Spinal cord (tissue), 10 donors: Measurements from ENCODE around the gene VSNL1. TPM values are rescaled to one million over a fixed set of nuclear protein-coding genes. Genes with fewer than 3 reads are reported as not detected.

Experiments
- DNase-seq, 6 donors: peaks; one replicate each; pipeline versions ENCODE4 v3.0.0 to v3.0.0-alpha.2; 2013 to 2015; ENCODE audit warnings: low spot score in 6 of 6, low read depth in 4 of 6
- H3K27ac ChIP-seq: one replicate; pipeline ENCODE4 v1.5.1; 2013; ENCODE audit warnings: low read depth, low read length, control low read depth
- H3K27me3 ChIP-seq: one replicate; pipeline ENCODE4 v1.6.1; 2013; ENCODE audit warnings: low read length; ENCODE audit not compliant: control insufficient read depth, insufficient read depth
- H3K36me3 ChIP-seq: one replicate; pipeline ENCODE4 v1.6.1; 2013; ENCODE audit warnings: low read length; ENCODE audit not compliant: control insufficient read depth, insufficient read depth
- H3K4me1 ChIP-seq: one replicate; pipeline ENCODE4 v1.6.1; 2013; ENCODE audit warnings: low read length; ENCODE audit not compliant: control insufficient read depth, insufficient read depth
- H3K4me3 ChIP-seq: one replicate; pipeline ENCODE4 v1.5.1; 2013; ENCODE audit warnings: low read depth, low read length, control low read depth
- H3K9me3 ChIP-seq: one replicate; pipeline ENCODE4 v1.6.1; 2013; ENCODE audit warnings: low read length; ENCODE audit not compliant: control insufficient read depth, insufficient read depth
- WGBS: methylation state at CpG from one replicate; pipeline ENCODE4 v1.1.5; 2013; ENCODE audit warnings: missing lambda C conversion rate; ENCODE audit not compliant: insufficient coverage; 5-methylcytosine and 5-hydroxymethylcytosine counted together
- polyA plus RNA-seq, 2 donors: library from polyadenylated mRNA; unstranded; fragments of 120-200 nt; gene quantifications; one replicate each; pipeline ENCODE4 v1.2.1, GENCODE V29; 2013; ENCODE audit not compliant: insufficient read length in 2 of 2
- total RNA-seq, 2 donors: library from RNA; depleted of rRNA in 1 of 2; stranded (reverse); fragments of 120-200 nt in 1 of 2; fragments of >200 nt in 1 of 2; gene quantifications; one replicate each; pipeline versions ENCODE4 v1.2.3 to v1.2.4, GENCODE V29; 2013 to 2014
- donor health status: healthy.

Gene VSNL1
- total and polyA plus RNA-seq, 4 donors = 58.6 to 423 (median 285) TPM

- Histone ChIP-seq H3K9me3 (no peaks in the 10 kb centered on the region), H3K27me3 (no peaks in the 10 kb centered on the region), H3K36me3 (no peaks in the 10 kb centered on the region), H3K4me3 (no peak overlapping the region), H3K4me1 (no peaks in the 10 kb centered on the region), H3K27ac (no peak overlapping the region)
- DNase-seq = peak in 1 of 6 donors; percentile 18
- WGBS = no CpG with 5 or more reads among the region's 2 CpGs
These were observed 19.7 kb upstream of the VSNL1 start for GRCh38 chr2:17520761-17521160.

- H3K27ac ChIP-seq = no peak overlapping the region
- no peaks in the 10 kb centered on the region for H3K27me3 ChIP-seq
- H3K4me1 ChIP-seq = no peaks in the 10 kb centered on the region
- no peak overlapping the region for H3K4me3 ChIP-seq
- WGBS = no CpG with 5 or more reads among the region's 2 CpGs
- no peaks in the 10 kb centered on the region for H3K9me3 ChIP-seq
- DNase-seq = no peak
- no peaks in the 10 kb centered on the region for H3K36me3 ChIP-seq
These were observed 18.9 kb upstream of the VSNL1 start for GRCh38 chr2:17521621-17522020.

GRCh38 chr2:17522303-17522702, 18.2 kb upstream of the VSNL1 start:
- Histone ChIP-seq H3K36me3 (no peaks in the 10 kb centered on the region), H3K4me1 (no peaks in the 10 kb centered on the region), H3K9me3 (no peaks in the 10 kb centered on the region), H3K4me3 (no peak overlapping the region), H3K27ac (no peak overlapping the region), H3K27me3 (no peaks in the 10 kb centered on the region)
- no CpG with 5 or more reads among the region's 6 CpGs for WGBS
- no peak for DNase-seq

GRCh38 chr2:17529771-17530170, 10.7 kb upstream of the VSNL1 start:
- H3K4me3 ChIP-seq = no peak overlapping the region
- no peak overlapping the region for H3K27ac ChIP-seq
- H3K9me3 ChIP-seq = no peaks in the 10 kb centered on the region
- no peaks in the 10 kb centered on the region for H3K27me3 ChIP-seq
- H3K4me1 ChIP-seq = no peaks in the 10 kb centered on the region
- no peaks in the 10 kb centered on the region for H3K36me3 ChIP-seq
- no CpG with 5 or more reads among the region's 2 CpGs for WGBS
- no peak for DNase-seq

GRCh38 chr2:17533546-17533945, 7.0 kb upstream of the VSNL1 start:
- Histone ChIP-seq H3K4me1 (peaks cover 4% of the 10 kb centered on the region), H3K9me3 (no peaks in the 10 kb centered on the region), H3K27ac (no peak overlapping the region), H3K36me3 (no peaks in the 10 kb centered on the region), H3K4me3 (no peak overlapping the region), H3K27me3 (peaks cover 7% of the 10 kb centered on the region)
- no CpG with 5 or more reads among the region's 2 CpGs for WGBS
- DNase-seq = no peak

GRCh38 chr2:17536416-17536815, 4.1 kb upstream of the VSNL1 start:
- no peak overlapping the region for H3K4me3 ChIP-seq
- no CpG with 5 or more reads among the region's 2 CpGs for WGBS
- H3K27me3 ChIP-seq = peaks cover 7% of the 10 kb centered on the region
- H3K36me3 ChIP-seq = no peaks in the 10 kb centered on the region
- H3K9me3 ChIP-seq = no peaks in the 10 kb centered on the region
- H3K4me1 ChIP-seq = peaks cover 19% of the 10 kb centered on the region
- no peak overlapping the region for H3K27ac ChIP-seq
- no peak for DNase-seq

GRCh38 chr2:17538022-17538843, 2.3 kb upstream of the VSNL1 start:
- peaks cover 12% of the 10 kb centered on the region for H3K27me3 ChIP-seq
- H3K27ac ChIP-seq = peak overlapping the region; percentile 75
- peaks cover 23% of the 10 kb centered on the region for H3K4me1 ChIP-seq
- DNase-seq = peak in 2 of 6 donors; percentile 72 to 81
- WGBS = 3% methylated on average over 19 of the region's 30 CpGs
- peak overlapping the region; percentile 65 for H3K4me3 ChIP-seq
- H3K9me3 ChIP-seq = no peaks in the 10 kb centered on the region
- H3K36me3 ChIP-seq = no peaks in the 10 kb centered on the region

GRCh38 chr2:17538844-17539554, 1.5 kb upstream of the VSNL1 start:
- Histone ChIP-seq H3K27ac (peak overlapping the region; percentile 83), H3K9me3 (no peaks in the 10 kb centered on the region), H3K4me1 (peaks cover 23% of the 10 kb centered on the region), H3K4me3 (peak overlapping the region; percentile 65), H3K27me3 (peaks cover 12% of the 10 kb centered on the region), H3K36me3 (no peaks in the 10 kb centered on the region)
- 0% methylated on average over 47 of the region's 52 CpGs for WGBS
- peak in 5 of 6 donors; percentile 63 to 92 (median 67) for DNase-seq

GRCh38 chr2:17539611-17540092, 844 bp upstream of the VSNL1 start:
- DNase-seq = peak in 2 of 6 donors; percentile 65 to 72
- peak overlapping the region; percentile 83 for H3K27ac ChIP-seq
- H3K9me3 ChIP-seq = no peaks in the 10 kb centered on the region
- peaks cover 23% of the 10 kb centered on the region for H3K4me1 ChIP-seq
- H3K4me3 ChIP-seq = peak overlapping the region; percentile 65
- peaks cover 12% of the 10 kb centered on the region for H3K27me3 ChIP-seq
- H3K36me3 ChIP-seq = no peaks in the 10 kb centered on the region
- under 1% methylated on average over 10 of the region's 13 CpGs for WGBS
